D341Med (cell line): ENCODE measurements around the gene FLYWCH1.
"Not testable (repeated sequence)": the region's sequence is repeated elsewhere in the genome, so short reads cannot be mapped to it uniquely, and the experiment has no call there.

ENCODE experiments used
- DNase-seq: peaks from one replicate; pipeline ENCODE4 v3.0.0; 2012; ENCODE audit warnings: low spot score

Gene FLYWCH1

DNA sequence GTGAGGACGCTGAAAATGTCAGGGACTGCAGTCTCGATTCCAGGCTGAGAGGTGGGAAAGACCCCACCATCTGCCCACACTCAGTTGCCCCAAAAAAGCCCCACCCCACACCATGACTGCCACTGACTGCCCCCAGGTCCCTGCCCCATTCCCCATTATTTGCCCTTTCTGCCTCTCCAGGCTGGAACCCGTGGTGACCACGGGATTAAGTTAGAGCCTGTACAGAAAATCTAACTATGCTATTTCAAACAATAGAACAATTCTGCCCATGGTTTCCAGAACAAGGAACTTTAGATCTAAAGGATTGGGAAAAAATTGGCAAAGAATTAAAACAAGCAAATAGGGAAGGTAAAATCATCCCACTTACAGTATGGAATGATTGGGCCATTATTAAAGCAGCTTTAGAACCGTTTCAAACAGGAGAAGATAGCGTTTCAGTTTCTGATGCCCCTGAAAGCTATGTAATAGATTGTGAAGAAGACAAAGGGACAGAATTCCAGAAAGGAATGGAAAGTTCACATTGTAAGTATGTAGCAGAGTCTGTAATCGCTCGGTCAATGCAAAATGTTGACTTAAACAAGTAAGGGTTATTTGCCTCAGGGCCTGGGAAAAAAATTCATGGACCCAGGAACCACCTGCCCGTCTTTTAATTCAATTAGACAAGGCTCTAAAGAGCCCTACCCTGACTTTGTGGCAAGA is 14.4 kb downstream of the FLYWCH1 start:
- no peak for DNase-seq

DNA sequence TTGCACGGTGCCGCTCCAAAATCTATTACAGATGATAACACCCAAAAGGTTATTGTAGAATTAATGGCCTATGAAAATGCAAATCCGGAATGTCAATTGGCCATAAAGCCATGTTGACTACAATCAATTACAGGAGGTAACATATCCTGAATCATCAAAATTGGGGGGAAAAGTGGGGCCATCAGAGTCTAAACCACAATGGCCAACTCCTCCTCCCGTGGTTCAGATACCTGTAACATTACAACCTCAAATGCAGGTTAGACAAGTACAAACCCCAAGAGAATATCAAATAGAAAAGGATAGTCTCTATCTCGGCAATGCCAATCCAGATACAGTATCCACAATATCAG is 14.9 kb downstream of the FLYWCH1 start:
- DNase-seq = no peak

DNA sequence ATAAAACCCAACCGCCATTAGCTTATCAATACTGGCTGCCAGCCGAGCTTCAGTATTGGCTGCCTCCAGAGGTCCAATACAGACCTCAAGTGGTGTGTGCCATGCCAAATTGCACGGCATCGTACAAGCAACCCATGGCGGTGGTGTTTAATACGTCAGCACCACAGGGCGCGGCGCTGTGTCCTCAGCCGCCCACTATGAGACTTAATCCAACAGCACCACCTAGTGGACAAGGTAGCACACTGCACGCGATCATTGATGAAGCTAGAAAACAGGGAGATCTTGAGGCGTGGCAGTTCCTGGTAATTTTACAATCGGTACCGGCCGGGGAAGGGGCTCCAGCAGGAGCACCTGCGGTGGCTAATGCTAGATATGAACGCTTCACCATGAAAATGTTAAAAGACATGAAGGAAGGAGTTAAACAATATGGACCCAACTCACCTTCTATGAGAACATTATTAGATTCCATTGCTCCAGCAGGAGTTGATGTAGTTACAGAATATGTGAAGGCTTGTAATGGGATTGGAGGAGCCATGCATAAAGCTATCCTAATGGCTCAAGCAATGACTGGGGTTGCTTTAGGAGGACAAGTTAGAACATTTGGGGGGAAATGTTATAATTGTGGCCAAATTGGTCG is 15.4 kb downstream of the FLYWCH1 start:
- peak; percentile 86 for DNase-seq

DNA sequence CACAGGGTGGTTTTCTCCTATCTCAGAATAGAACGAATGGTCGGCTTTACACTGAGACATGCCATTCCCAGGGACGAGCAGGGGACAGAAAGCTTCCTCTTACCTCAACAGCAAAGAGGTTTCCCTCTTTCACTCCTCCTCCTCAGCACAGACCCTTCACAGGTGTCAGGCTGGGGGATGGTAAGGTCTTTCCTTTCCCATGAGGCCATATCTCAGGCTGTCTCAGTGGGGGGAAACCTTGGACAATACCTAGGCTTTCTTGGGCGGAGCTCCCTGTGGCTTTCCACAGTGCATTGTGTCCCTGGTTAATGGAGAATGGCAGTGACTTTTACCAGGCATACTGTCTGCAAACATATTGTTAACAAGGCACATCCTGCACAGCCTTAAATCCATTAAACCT is 16.4 kb downstream of the FLYWCH1 start:
- not testable (repeated sequence) for DNase-seq

DNA sequence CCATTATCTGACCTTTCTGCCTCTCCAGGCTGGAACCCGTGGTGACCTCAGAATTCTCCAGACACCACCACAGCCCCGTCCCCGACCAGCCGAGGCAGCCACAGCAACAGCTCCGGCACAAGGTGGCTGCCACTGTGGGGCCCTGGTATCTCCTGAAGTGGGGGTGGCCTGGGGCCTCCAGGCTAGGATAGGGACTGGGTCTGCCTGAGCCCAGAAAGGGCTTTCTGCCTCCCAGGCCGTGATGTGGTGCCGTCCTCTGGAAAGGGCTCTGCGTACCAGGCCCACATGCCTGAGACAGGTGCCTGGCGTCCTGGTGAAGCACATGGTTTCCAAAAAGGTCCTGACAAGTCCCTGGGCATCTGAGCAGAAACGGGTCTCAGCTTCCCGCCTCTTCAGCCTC is 17.1 kb downstream of the FLYWCH1 start:
- DNase-seq = no peak

DNA sequence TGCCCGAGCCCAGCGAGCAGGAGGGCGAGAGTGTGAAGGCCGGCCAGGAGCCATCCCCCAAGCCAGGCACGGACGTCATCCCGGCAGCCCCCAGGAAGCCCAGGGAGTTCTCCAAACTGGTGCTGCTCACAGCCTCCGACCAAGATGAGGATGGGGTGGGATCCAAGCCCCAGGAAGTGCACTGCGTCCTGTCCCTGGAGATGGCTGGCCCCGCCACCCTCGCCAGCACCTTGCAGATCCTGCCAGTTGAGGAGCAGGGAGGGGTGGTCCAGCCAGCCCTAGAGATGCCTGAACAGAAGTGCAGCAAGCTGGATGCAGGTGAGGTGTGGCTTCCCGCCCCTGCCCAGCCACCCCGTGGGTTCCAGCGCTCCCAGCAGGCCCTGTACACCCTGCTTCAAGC is 18.0 kb downstream of the FLYWCH1 start:
- DNase-seq = no peak

DNA sequence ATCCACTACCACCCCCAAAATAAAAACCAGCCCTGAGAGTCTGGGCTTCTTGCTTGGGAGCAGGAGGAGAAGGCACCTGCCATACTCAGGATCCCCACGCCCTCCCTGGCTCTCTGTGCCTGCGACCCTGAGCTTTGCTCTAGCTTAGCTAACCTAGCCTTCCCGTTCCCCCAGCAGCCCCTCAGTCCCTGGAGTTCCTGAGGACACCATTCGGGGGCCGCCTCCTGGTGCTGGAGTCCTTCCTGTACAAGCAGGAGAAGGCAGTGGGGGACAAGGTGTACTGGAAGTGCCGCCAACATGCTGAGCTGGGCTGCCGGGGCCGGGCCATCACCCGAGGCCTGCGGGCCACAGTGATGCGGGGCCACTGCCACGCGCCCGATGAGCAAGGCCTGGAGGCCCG is 18.5 kb downstream of the FLYWCH1 start:
- no peak for DNase-seq

DNA sequence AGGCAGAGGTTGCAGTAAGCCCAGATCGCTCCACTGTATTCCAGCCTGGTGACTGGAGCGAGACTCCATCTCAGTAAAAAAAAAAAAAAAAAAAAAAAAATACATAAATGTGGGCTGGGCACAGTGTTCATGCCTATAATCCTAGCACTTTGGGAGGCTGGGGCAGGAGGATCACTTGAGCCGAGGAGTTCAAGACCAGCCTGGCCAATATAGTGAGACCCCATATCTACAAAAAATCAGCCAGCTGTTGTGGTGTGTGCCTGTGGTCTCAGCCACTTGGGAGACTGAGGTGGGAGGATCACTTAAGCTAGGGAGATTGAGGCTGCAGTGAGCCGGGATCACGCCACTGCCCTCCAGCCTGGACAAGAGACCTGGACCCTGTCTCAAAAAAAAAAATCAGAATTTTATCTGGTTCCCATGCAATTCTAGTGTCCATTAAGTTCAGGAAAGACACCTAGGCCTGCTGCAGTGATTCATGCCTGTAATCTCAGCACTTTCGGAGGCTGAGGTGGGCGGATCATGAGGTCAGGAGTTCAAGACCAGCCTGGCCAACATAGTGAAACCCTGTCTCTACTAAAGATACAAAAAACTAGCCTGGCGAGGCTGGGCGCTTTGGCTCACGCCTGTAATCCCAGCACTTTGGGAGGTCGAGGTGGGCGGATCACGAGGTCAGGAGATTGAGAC is 19.6 kb downstream of the FLYWCH1 start:
- not testable (repeated sequence) for DNase-seq

DNA sequence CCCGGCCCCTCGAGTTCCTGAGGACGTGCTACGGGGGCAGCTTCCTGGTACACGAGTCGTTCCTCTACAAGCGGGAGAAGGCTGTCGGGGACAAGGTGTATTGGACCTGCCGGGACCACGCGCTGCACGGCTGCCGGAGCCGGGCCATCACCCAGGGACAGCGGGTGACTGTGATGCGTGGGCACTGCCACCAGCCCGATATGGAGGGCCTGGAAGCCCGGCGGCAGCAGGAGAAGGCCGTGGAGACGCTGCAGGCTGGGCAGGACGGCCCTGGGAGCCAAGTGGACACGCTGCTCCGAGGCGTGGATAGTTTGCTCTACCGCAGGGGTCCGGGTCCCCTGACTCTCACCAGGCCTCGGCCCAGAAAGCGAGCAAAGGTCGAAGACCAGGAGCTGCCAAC is 21.4 kb downstream of the FLYWCH1 start:
- DNase-seq = no peak

DNA sequence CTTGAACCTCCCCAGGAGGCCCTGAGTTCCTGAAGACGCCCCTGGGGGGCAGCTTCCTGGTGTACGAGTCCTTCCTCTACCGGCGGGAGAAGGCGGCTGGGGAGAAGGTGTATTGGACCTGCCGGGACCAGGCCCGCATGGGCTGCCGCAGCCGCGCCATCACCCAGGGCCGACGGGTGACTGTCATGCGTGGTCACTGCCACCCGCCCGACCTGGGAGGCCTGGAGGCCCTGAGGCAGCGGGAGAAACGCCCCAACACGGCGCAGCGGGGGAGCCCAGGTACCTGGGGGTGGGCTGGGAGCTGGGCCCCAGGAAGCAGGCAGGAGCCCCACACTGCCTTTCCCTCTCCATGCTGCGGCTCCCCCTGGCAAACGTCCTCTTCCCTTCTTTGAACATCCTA is 22.0 kb downstream of the FLYWCH1 start:
- DNase-seq = no peak

DNA sequence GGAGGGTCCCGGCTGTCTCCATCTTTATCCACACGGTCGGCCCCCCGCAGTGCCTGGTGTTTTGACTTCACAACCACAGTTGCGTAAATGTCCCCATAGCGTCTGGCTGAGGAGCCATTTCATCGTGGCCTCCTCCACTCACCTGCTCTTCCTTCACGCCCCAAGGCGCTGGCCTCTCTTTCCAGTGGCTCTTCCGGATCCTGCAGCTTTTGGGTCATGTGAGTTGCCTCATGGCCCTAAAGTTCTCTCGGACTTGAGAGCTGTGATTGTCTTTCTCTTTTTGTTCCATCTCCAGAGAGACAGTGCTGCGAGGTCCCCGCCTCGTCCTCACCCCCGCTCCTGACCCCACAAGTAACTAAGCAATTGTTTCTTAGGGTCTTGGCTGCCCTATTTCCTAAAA is 22.7 kb downstream of the FLYWCH1 start:
- no peak for DNase-seq

DNA sequence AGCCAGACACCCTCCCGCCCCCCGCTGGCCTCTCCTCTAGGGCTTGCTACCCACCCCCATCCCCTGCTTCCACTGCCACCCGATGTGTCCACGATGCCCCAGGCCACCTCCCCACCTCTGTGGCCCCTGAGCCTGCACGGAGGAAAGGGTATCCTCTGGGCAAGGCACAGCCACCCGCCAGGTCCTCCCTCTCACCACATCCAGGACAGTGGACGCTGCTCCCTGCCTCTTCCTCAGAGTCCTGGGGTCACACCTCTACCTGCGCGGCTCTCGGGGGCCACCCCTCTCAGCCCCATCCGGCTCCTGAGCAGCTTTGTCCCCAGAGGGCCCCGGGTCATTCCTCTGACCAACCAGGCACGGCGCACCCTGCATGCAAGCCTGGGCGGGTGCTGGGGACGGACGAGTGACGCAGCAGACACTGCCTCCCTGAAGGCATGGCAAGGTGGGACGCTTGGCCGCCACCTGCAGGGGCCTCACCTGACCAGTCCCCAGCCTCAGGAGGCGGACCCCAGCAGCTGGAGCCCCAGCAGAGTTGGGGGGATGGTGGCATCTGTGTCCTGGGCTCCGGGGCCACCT is 24.8 kb downstream of the FLYWCH1 start:
- no peak for DNase-seq

DNA sequence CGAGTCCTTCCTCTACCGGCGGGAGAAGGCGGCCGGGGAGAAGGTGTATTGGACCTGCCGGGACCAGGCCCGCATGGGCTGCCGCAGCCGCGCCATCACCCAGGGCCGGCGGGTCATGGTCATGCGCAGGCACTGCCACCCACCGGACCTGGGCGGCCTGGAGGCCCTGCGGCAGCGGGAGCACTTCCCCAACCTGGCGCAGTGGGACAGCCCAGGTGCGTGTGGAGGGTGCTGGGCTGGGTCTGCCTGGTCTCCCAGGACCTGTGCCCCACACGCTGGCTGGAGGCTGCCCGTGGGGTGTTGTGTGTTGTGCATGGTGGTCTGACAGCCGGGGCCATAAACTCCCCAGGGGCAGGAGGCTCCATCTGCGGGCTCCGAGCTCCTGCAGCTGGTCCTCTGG is 25.4 kb downstream of the FLYWCH1 start:
- no peak for DNase-seq

DNA sequence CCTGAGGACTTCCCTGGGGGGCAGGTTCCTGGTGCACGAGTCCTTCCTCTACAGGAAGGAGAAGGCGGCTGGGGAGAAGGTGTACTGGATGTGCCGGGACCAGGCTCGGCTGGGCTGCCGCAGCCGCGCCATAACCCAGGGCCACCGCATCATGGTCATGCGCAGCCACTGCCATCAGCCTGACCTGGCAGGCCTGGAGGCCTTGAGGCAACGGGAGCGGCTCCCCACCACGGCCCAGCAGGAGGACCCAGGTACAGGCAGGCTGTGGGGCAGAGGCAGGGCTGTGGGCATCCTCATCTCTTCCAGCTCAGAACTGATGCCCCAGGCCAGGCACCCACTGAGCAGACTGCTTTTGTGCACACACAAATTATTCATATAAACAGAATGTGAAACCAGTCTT is 26.5 kb downstream of the FLYWCH1 start:
- no peak for DNase-seq

DNA sequence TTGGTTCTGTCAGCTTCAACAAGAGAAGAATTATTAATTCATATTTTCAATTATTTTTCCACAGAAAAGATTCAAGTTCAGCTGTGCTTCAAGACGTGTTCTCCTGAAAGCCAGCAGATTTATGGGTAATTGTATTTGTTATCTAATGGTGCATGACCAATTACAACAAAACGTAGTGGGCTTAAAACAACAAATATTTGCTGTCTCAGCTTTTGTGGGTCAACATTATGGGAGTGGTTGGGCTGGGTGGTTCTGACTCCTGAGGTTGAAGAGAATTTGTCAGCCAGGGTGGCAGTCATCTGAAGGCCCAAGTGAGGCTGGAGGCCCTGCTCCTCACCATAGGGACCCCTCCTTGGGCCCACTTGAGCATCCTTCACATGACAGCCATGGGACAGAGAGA is 28.2 kb downstream of the FLYWCH1 start:
- DNase-seq = no peak

DNA sequence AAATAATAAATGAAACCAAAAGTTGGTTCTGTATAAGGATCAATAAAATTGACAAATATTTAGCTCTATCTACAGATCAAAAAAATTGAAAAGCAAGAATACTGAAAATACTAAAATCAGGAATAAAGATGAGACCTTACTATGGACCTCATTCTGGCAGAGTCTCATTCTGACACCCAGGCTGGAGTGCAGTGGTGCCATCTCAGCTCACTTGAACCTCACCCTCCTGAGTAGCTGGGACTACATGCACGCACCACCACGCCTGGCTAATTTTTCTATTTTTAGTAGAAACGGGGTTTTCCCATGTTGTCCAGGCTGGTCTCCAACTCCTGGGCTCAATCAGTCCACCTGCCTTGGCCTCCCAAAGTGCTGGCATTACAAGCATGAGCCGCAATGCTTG is 30.3 kb downstream of the FLYWCH1 start:
- no peak for DNase-seq

DNA sequence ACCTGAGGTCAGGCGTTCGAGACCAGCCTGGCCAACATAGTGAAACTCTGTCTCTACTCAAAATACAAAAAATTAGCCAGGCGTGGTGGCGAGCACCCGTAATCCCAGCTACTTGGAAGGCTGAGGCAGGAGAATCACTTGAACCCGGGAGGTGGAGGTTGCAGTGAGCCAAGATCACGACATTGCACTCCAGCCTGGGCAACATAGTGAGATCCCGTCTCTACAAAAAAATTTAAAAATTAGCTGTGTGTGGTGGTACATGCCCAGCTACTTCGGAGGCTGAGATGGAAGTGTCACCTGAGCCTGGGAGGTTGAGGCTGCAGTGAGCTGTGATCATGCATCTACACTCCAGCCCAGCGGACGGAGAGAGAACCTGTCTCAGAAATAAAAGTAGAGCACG is 32.0 kb downstream of the FLYWCH1 start:
- DNase-seq = not testable (repeated sequence)

DNA sequence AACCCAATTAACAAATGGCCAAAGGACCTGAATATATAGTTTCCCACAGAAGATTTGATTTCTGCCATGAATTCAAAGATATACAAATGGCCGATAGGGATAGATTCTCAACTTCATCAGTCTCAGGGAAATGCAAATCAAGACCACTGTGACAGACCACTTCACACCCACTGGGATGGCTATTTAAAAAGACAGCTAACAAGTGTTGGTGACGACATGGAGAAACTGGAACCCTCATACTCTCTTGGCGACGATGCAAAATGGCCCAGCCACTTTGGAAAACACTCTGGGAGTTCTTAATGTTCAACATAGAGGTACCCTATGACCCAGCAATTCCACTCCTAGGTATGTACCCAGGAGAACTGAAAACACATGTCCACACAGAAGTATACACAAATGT is 34.9 kb downstream of the FLYWCH1 start:
- DNase-seq = no peak

DNA sequence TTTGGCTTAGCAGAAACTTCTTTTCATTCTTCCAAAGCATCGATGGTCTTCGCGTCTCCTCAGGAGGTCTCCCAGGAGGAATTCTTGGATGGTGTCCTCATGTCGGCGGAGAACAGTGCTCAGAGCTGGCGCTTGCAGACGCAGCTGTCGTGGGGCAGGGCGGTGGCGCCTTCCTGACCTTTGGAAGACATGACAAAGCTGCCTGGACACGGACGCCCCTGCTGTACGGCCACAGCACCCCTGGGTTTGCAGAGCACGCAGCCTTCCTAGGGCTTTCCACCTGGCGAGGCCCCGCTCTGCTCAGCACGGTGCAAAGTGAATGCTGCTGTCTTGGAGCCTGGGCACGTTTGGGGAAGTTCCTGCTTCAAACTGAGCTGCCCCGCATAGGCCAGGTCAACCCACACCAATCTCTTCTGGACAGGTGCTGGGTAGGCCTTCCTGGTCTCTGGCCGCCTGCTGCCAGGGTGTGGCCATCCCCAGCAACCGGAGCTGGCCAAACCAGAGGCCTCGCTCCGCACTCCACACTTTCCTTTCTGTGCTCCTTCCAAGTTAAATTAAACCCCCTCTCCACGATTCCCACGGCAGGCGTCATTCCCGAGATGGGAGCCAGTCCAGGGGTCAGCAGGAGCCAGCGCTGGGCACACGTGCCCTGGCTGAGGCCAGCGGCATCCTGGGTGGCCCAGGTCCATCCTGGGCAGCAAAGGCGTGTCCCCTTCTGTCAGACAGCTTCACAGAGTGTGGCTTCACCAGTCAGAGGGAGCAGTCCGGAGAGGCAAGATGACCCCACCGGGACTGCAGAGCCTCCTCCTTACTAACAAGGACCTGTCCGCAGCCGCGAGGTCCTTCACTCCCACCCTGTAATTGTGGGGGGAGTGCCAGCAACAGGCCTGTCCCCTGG is 37.3 kb downstream of the FLYWCH1 start:
- no peak for DNase-seq

DNA sequence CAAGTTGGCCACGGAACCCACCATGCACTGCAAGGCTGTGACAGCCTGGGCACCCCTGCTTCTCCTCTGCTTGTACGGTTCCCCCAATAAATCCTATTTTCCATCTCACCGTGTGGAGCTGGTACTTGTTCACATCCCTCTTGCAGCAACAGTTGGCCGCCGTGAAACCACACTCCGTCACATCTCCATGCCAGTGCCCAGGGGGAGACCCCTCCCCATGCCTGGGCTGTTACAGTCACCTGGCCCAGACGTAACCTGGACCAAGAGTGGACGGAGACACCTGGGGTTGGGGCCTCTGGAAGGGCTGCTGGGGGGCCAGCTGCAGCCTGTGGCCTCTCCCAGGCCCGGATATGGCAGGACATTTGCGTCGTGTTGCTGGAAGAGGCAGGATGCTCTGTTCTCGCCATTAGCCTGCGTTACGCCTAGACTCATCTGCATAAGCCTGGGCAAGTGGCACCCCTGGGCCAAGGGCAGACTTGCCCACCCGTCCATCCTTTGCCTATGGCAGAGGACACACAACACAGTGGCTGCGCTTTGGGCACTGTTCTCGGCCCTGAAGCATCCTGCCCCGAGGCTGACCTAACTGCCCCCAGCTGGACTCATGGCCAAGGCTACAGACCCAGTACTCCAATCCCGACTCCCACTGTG is 38.1 kb downstream of the FLYWCH1 start:
- DNase-seq = no peak

DNA sequence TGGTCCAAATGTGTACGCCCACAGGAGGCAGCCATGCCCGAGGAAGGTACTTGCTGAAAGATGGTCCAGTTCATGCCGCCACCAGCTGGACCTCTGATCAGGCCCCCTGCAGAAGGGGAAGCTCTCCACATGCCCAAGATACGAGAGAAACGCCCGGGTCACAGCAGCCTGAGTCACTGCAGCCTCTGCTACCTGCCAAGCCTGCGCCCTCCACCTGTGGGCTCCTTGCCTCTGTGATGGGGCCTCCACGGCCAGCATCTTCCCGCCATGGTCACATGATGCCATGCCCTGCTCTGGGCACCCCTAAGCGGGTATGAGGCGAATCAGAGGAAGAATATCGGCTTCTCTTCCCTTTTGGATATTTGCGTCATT is 38.6 kb downstream of the FLYWCH1 start:
- DNase-seq = no peak

DNA sequence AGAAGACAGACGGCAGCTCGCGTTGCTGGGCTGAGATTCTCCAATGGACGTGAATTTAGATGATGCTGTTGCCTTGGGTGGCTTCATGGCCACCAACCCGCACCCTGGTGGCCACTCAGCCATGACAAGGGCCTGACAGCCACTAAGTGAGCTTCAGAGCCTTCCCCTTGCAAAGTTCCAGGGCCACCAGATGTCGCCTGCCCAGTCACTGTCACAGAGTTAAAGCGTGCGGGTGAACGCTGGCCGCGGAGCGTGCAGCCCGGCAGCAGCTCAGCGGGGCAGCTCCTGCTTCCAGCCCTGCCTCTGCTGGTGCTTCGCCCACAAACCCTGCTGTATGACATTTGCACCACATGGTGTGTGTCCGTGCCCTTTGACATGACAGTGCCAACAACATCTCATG is 39.0 kb downstream of the FLYWCH1 start:
- no peak for DNase-seq
